OCI-LY1 (cell line): ENCODE measurements around the gene HYAL3.

Source experiments
- H2AFZ ChIP-seq: fragments of 200-600 bp; sonication (generic), shearing (Covaris generic); 2 replicates; pipeline ENCODE4 v1.6.0; 2014; ENCODE audit warnings: antibody characterized with exemption, mild to moderate bottlenecking, low read length
- H3F3A ChIP-seq: fragments of 200-600 bp; sonication (generic), shearing (Covaris generic); 2 replicates; pipeline ENCODE4 v1.6.0; 2014; ENCODE audit warnings: mild to moderate bottlenecking, antibody characterized with exemption, low read length, moderate library complexity; ENCODE audit not compliant: insufficient read depth
- H3K27ac ChIP-seq: fragments of 200-600 bp; sonication (generic); 2 replicates; pipeline ENCODE4 v1.5.1; 2014; ENCODE audit warnings: low read length, mixed run types, mild to moderate bottlenecking, low read depth; ENCODE audit not compliant: poor library complexity, severe bottlenecking
- H3K27me3 ChIP-seq: fragments of 200-600 bp; sonication (generic); 2 replicates; pipeline ENCODE4 v1.6.0; 2014; ENCODE audit warnings: antibody characterized with exemption, mild to moderate bottlenecking, low read length, moderate library complexity; ENCODE audit not compliant: insufficient read depth
- H3K36me3 ChIP-seq: fragments of 200-600 bp; sonication (generic); 2 replicates; pipeline ENCODE4 v1.6.1; 2014; ENCODE audit warnings: mild to moderate bottlenecking, antibody characterized with exemption, low read length, moderate library complexity, mixed read lengths; ENCODE audit not compliant: insufficient read depth
- H3K4me1 ChIP-seq: fragments of 200-600 bp; sonication (generic); 2 replicates; pipeline ENCODE4 v1.5.1; 2014; ENCODE audit warnings: mild to moderate bottlenecking, low read length, moderate library complexity; ENCODE audit not compliant: insufficient read depth, severe bottlenecking
- H3K4me2 ChIP-seq: fragments of 200-600 bp; sonication (generic), shearing (Covaris generic); 2 replicates; pipeline ENCODE4 v1.6.1; 2014; ENCODE audit warnings: low read length
- H3K4me3 ChIP-seq: fragments of 200-600 bp; sonication (generic); 2 replicates; pipeline ENCODE4 v1.5.1; 2014; ENCODE audit warnings: low read length, low read depth, mild to moderate bottlenecking, mixed read lengths; ENCODE audit not compliant: poor library complexity, severe bottlenecking
- H3K79me2 ChIP-seq: fragments of 200-600 bp; shearing (Covaris generic); 2 replicates; pipeline ENCODE4 v1.6.1; 2016; ENCODE audit warnings: mixed run types, low read length, mixed read lengths; ENCODE audit not compliant: insufficient read depth
- H3K9ac ChIP-seq: fragments of 200-600 bp; sonication (generic), shearing (Covaris generic); 2 replicates; pipeline ENCODE4 v1.6.1; 2014; ENCODE audit warnings: mild to moderate bottlenecking, low read length, mixed read lengths
- H3K9me2 ChIP-seq: fragments of 200-600 bp; sonication (generic), shearing (Covaris generic); 2 replicates; pipeline ENCODE4 v1.6.1; 2014; ENCODE audit warnings: low read depth, mild to moderate bottlenecking, low read length, mixed read lengths
- H3K9me3 ChIP-seq: fragments of 200-600 bp; shearing (Covaris generic); 2 replicates; pipeline ENCODE4 v1.6.1; 2014; ENCODE audit warnings: low read length, mixed read lengths
- H4K20me1 ChIP-seq: fragments of 200-600 bp; sonication (generic), shearing (Covaris generic); 2 replicates; pipeline ENCODE4 v1.6.0; 2016; ENCODE audit warnings: mild to moderate bottlenecking, low read length; ENCODE audit not compliant: insufficient read depth
- EZH2 ChIP-seq: fragments of 200-600 bp; sonication (generic), shearing (Covaris generic); IDR thresholded peaks from 2 replicates; pipeline ENCODE4 v1.8.0; 2017; ENCODE audit warnings: borderline replicate concordance, mixed run types, mild to moderate bottlenecking, antibody characterized with exemption, low read length, moderate library complexity, mixed read lengths
- TF ChIP-seq, protein P1 (sequence below): fragments of 200-600 bp; sonication (generic), shearing (Covaris generic); IDR thresholded peaks from 2 replicates; pipeline ENCODE4 v1.5.1; 2017; ENCODE audit warnings: mild to moderate bottlenecking, antibody characterized with exemption, low read length, moderate library complexity, mixed read lengths

The HYAL3 gene

DNA sequence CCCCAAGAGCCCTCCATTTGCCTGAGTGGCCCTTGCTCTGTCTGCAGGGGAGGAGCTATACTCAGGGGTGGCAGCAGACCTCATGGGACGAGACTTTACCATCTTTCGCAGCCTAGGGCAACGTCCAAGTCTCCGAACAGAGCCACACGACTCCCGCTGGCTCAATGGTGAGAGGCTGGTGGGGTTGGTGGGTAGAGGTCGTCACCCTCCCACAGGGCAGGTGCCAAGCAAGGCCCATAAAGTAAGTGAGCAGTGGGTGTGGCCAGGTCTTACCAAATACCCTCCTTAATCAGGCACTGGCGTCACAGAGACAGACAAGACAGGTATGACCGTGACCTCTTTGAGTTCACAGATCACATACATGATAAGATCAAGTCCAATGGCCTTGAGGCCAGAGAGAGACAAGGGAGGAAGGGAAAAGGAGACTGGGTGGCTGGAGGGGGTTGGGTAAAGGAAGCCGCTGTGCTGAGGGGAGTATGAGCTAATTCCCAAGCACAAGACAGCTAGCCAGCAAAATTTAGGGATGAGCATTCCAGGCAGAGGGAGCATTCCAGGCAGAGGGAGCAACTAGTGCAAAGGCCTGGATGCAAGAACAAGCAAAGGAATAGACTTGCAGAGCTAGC lies 27.8 kb downstream of the HYAL3 start:
- Histone ChIP-seq H3K79me2 (no peaks in the 10 kb centered on the region), H3K4me2 (no peak overlapping the region), H3K27ac (no peak overlapping the region), H3K9ac (no peak overlapping the region), H3K4me3 (no peak overlapping the region), H4K20me1 (no peaks in the 10 kb centered on the region), H2AFZ (no peak overlapping the region), H3K9me2 (no peaks in the 10 kb centered on the region), H3K27me3 (0 out of 2 replicates have a peak, but pooled peaks cover 4% of the 10 kb centered on the region), H3K4me1 (peaks cover 6% of the 10 kb centered on the region), H3K36me3 (no peaks in the 10 kb centered on the region), H3K9me3 (no peaks in the 10 kb centered on the region), H3F3A (no peaks in the 10 kb centered on the region)
- no peak for TF ChIP-seq EZH2
- TF ChIP-seq, protein P1, sequence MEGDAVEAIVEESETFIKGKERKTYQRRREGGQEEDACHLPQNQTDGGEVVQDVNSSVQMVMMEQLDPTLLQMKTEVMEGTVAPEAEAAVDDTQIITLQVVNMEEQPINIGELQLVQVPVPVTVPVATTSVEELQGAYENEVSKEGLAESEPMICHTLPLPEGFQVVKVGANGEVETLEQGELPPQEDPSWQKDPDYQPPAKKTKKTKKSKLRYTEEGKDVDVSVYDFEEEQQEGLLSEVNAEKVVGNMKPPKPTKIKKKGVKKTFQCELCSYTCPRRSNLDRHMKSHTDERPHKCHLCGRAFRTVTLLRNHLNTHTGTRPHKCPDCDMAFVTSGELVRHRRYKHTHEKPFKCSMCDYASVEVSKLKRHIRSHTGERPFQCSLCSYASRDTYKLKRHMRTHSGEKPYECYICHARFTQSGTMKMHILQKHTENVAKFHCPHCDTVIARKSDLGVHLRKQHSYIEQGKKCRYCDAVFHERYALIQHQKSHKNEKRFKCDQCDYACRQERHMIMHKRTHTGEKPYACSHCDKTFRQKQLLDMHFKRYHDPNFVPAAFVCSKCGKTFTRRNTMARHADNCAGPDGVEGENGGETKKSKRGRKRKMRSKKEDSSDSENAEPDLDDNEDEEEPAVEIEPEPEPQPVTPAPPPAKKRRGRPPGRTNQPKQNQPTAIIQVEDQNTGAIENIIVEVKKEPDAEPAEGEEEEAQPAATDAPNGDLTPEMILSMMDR = no peak

DNA sequence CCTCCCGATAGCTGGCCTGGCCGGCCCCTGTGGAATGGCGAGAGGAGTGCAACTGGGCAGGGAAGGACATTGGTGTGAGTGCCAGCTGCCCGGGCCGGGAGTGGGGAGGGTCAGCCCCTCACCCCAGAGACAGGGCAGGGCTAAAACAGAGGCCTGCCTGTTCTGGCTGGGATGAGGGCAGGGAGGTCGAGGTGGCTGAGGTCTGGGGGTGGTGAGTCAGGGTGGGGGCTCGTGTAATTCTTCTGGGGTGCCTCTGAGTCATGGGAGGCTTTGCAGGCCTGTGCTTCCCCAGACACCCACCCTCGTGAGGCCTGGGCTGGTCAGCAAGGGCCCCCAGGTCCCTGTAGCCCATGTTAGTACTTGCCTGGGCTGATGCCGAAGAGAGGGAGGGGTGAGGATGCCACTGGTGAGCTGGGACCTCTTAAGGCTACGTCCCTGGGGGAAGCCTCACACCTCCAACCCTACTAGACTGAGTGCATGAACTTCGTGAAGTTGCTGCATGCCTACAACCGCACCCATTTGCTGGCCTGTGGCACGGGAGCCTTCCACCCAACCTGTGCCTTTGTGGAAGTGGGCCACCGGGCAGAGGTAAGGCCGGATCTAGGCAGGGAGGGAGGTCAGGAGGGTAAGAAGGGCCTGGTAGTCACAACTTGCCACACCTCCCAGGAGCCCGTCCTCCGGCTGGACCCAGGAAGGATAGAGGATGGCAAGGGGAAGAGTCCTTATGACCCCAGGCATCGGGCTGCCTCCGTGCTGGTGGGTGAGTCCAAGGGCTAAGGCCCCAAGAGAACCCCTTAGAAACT lies 28.6 kb downstream of the HYAL3 start:
- H3K9ac ChIP-seq = no peak overlapping the region
- no peak overlapping the region for H3K4me3 ChIP-seq
- H3K79me2 ChIP-seq = no peaks in the 10 kb centered on the region
- H3F3A ChIP-seq = no peaks in the 10 kb centered on the region
- no peak overlapping the region for H2AFZ ChIP-seq
- H3K9me3 ChIP-seq = no peaks in the 10 kb centered on the region
- H3K27ac ChIP-seq = no peak overlapping the region
- no peak overlapping the region for H3K4me2 ChIP-seq
- TF ChIP-seq, protein P1 = no peak
- TF ChIP-seq EZH2 = no peak
- H3K9me2 ChIP-seq = no peaks in the 10 kb centered on the region
- H4K20me1 ChIP-seq = no peaks in the 10 kb centered on the region
- H3K4me1 ChIP-seq = peaks cover 6% of the 10 kb centered on the region
- H3K27me3 ChIP-seq = 0 out of 2 replicates have a peak, but pooled peaks cover 4% of the 10 kb centered on the region
- H3K36me3 ChIP-seq = no peaks in the 10 kb centered on the region

DNA sequence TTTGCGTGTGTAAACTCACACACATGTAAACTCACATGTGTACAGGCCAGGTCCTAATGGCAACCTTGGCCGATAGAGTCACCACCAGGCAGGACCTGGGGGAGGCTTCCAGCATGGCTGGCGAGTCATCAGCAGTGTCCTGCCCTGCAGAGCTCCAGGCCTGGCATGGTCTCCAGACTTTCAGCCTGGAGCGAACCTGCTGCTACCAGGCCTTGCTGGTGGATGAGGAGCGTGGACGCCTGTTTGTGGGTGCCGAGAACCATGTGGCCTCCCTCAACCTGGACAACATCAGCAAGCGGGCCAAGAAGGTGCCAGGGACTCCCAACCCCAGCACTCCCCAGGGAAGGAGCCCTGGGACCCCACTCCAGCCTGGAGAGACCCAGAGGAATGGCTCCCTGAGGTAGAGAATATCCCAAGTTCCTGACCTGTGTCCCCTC lies 29.2 kb downstream of the HYAL3 start:
- Histone ChIP-seq H3K4me2 (no peak overlapping the region), H3K36me3 (no peaks in the 10 kb centered on the region), H3K9me2 (no peaks in the 10 kb centered on the region), H3K27ac (no peak overlapping the region), H3F3A (no peaks in the 10 kb centered on the region), H3K4me3 (no peak overlapping the region), H3K4me1 (peaks cover 6% of the 10 kb centered on the region), H3K9ac (no peak overlapping the region), H2AFZ (no peak overlapping the region), H3K9me3 (no peaks in the 10 kb centered on the region), H3K79me2 (no peaks in the 10 kb centered on the region), H4K20me1 (no peaks in the 10 kb centered on the region), H3K27me3 (0 out of 2 replicates have a peak, but pooled peaks cover 4% of the 10 kb centered on the region)
- TF ChIP-seq, protein P1 = no peak
- TF ChIP-seq EZH2 = no peak
